ENCODE measurements around the gene TREX2.

DNA sequence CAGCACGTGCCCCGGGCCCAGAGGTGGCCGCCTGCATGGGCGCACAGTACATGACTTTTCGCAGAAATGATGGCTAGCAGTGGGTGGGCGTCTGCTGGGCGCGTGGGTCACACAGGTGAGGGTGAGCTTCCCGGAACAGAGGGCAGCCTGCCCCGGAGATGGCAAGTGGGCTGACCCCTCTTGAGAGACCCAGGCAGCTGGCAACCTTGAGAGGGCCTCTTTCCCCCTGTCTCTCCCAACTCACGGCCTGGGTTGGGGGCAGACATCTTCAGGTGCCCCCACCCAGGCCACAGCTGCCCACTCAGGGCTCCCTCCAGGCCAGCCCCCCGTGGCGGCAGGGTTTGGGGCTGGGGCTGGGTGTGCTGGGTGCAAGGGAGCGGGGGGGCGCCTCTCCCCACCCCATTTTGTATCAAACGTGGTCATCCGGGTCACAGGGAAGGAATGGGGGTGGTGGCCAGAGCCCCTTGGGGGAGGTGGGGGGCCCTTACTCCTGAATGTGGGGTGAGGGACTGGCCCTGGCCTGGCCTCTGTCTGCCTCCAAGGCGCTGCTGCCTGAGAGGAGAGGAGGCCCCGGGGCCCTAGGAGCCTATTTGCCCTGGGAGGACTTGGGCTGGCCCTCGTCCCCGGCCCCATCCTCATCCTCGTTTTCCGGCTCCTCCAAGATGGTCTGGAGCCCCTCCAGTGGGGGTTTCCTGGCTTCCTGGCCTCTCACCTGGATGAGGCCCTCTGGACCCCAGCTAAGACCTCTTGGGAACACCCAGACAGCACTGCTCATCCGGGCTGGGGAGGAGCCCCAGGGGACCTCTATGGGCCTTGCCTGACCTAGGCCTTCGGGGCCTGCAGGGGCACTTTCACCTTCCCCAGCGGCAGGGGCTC lies 49.3 kb downstream of the TREX2 start:
- TF ChIP-seq, protein P1, sequence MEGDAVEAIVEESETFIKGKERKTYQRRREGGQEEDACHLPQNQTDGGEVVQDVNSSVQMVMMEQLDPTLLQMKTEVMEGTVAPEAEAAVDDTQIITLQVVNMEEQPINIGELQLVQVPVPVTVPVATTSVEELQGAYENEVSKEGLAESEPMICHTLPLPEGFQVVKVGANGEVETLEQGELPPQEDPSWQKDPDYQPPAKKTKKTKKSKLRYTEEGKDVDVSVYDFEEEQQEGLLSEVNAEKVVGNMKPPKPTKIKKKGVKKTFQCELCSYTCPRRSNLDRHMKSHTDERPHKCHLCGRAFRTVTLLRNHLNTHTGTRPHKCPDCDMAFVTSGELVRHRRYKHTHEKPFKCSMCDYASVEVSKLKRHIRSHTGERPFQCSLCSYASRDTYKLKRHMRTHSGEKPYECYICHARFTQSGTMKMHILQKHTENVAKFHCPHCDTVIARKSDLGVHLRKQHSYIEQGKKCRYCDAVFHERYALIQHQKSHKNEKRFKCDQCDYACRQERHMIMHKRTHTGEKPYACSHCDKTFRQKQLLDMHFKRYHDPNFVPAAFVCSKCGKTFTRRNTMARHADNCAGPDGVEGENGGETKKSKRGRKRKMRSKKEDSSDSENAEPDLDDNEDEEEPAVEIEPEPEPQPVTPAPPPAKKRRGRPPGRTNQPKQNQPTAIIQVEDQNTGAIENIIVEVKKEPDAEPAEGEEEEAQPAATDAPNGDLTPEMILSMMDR (IDR thresholded peaks at IDR 0.05; ENCODE audit: control extremely low read depth in 1 of 3, insufficient read depth in 1 of 3, low read depth in 1 of 3, low read length in 3 of 3) = no peak
- TF ChIP-seq EZH2 (IDR thresholded peaks at IDR 0.05; ENCODE audit: low read depth, low read length, severe bottlenecking) (no peak), USF2 (IDR thresholded peaks at IDR 0.05; ENCODE audit: low read length) (no peak), POLR2A (IDR thresholded peaks at IDR 0.05; ENCODE audit: control extremely low read depth in 1 of 2, low read depth in 2 of 2, low read length in 2 of 2) (no peak), CBX5 (IDR thresholded peaks at IDR 0.05; ENCODE audit: low read depth, low read length) (no peak), SP1 (IDR thresholded peaks at IDR 0.05; ENCODE audit: low read depth, low read length) (no peak), CEBPB (IDR thresholded peaks at IDR 0.05; ENCODE audit: low read depth, low read length) (no peak), BCL11A (IDR thresholded peaks at IDR 0.05; ENCODE audit: low read depth in 2 of 2, low read length in 2 of 2) (no peak), EGR1 (IDR thresholded peaks at IDR 0.05; ENCODE audit: borderline replicate concordance, low read depth, low read length) (no peak), EP300 (IDR thresholded peaks at IDR 0.05; ENCODE audit: borderline replicate concordance in 1 of 2, low read depth in 2 of 2, low read length in 2 of 2) (no peak), HDAC2 (IDR thresholded peaks at IDR 0.05; ENCODE audit: borderline replicate concordance in 1 of 2, low read depth in 2 of 2, low read length in 2 of 2) (no peak), SIN3A (conservative IDR thresholded peaks at IDR 0.05 in 1 of 2, IDR thresholded peaks at IDR 0.05 in 1 of 2; ENCODE audit: low read depth in 1 of 2, low read length in 2 of 2) (no peak)
- TF ChIP-seq, protein P2, sequence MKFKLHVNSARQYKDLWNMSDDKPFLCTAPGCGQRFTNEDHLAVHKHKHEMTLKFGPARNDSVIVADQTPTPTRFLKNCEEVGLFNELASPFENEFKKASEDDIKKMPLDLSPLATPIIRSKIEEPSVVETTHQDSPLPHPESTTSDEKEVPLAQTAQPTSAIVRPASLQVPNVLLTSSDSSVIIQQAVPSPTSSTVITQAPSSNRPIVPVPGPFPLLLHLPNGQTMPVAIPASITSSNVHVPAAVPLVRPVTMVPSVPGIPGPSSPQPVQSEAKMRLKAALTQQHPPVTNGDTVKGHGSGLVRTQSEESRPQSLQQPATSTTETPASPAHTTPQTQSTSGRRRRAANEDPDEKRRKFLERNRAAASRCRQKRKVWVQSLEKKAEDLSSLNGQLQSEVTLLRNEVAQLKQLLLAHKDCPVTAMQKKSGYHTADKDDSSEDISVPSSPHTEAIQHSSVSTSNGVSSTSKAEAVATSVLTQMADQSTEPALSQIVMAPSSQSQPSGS (IDR thresholded peaks at IDR 0.05; ENCODE audit: low read length) = no peak

All from H1 (cell line).